HG03457 (cell line): Measurements from ENCODE around the gene HNF4A.
"Not testable (repeated sequence)": the region's sequence is repeated elsewhere in the genome, so short reads cannot be mapped to it uniquely, and the experiment has no call there.

Source experiments
- ATAC-seq: cut with Tn5 transposase; IDR thresholded peaks from one replicate; pipeline ENCODE4 v1.9.1; 2021; ENCODE audit warnings: moderate number of reproducible peaks; ENCODE audit not compliant: unreplicated experiment

Gene HNF4A

GRCh38 chr20:44355498-44356352 is at the start of gene HNF4A:
HNF4A (plus strand) TSS chr20:44355699; CDS start chr20:44355805, 106 bp downstream.
- ATAC-seq, result no peak

- ATAC-seq, result no peak
Observed at GRCh38 chr20:44306927-44307326, 48.6 kb upstream of the HNF4A start.

GRCh38 chr20:44309763-44310663 is 45.5 kb upstream of the HNF4A start:
- ATAC-seq, result no peak

GRCh38 chr20:44310664-44311639 is 44.5 kb upstream of the HNF4A start, which contains the start of gene FITM2:
FITM2 (minus strand) TSS chr20:44311202; CDS start chr20:44311148, 54 bp downstream.
- ATAC-seq, result peak; percentile 85

GRCh38 chr20:44314870-44315269 is 40.6 kb upstream of the HNF4A start:
- ATAC-seq, result no peak

GRCh38 chr20:44319839-44320422 is 35.6 kb upstream of the HNF4A start:
- ATAC-seq, result no peak

- no peak for ATAC-seq
Observed at GRCh38 chr20:44324343-44324742, 31.2 kb upstream of the HNF4A start.

GRCh38 chr20:44326391-44327159 is 28.9 kb upstream of the HNF4A start:
- no peak for ATAC-seq

- not testable (repeated sequence) for ATAC-seq
Observed at GRCh38 chr20:44327748-44328147, 27.8 kb upstream of the HNF4A start.

- no peak for ATAC-seq
Observed at GRCh38 chr20:44328428-44328827, 27.1 kb upstream of the HNF4A start.

- ATAC-seq, result no peak
Observed at GRCh38 chr20:44331201-44331600, 24.3 kb upstream of the HNF4A start.

GRCh38 chr20:44334306-44334705 is 21.2 kb upstream of the HNF4A start:
- ATAC-seq, result no peak

GRCh38 chr20:44334709-44335108 is 20.8 kb upstream of the HNF4A start:
- ATAC-seq, result no peak

- no peak for ATAC-seq
Observed at GRCh38 chr20:44335675-44336074, 19.8 kb upstream of the HNF4A start.

- no peak for ATAC-seq
Observed at GRCh38 chr20:44336086-44336485, 19.4 kb upstream of the HNF4A start.

GRCh38 chr20:44336725-44337380 is 18.6 kb upstream of the HNF4A start, which contains the start of gene R3HDML:
R3HDML (plus strand) TSS chr20:44337043; CDS start chr20:44337158, 115 bp downstream.
- no peak for ATAC-seq

- no peak for ATAC-seq
Observed at GRCh38 chr20:44342248-44342647, 13.3 kb upstream of the HNF4A start.

- ATAC-seq, result no peak
Observed at GRCh38 chr20:44343162-44343675, 12.3 kb upstream of the HNF4A start.
